Fibroblast of lung (primary cell): ENCODE measurements around the gene PTPRZ1. TPM values are rescaled to one million over a fixed set of nuclear protein-coding genes. Genes with fewer than 3 reads are reported as not detected.

Source experiments
- DNase-seq, 2 donors: peaks; one replicate each; pipeline versions ENCODE4 v3.0.0 to v3.0.0-alpha.2; 2010; ENCODE audit warnings: low read depth in 2 of 2
- H2AFZ ChIP-seq: 2 replicates; pipeline ENCODE4 v1.5.1; 2012; ENCODE audit warnings: low read length, control low read depth, inconsistent platforms
- H3K27ac ChIP-seq: 2 replicates; pipeline ENCODE4 v1.5.1; 2011; ENCODE audit warnings: low read length, control low read depth; ENCODE audit not compliant: insufficient read depth
- H3K27me3 ChIP-seq: 2 replicates; pipeline ENCODE4 v1.5.1; 2011; ENCODE audit warnings: mild to moderate bottlenecking, low read length; ENCODE audit not compliant: control insufficient read depth, insufficient read depth
- H3K36me3 ChIP-seq: 2 replicates; pipeline ENCODE4 v1.5.1; 2011; ENCODE audit warnings: low read length; ENCODE audit not compliant: control insufficient read depth, insufficient read depth
- H3K4me1 ChIP-seq: 2 replicates; pipeline ENCODE4 v1.5.1; 2011; ENCODE audit warnings: low read length; ENCODE audit not compliant: control insufficient read depth, insufficient read depth; ENCODE audit errors: extremely low read depth
- H3K4me2 ChIP-seq: 2 replicates; pipeline ENCODE4 v1.5.1; 2011; ENCODE audit warnings: low read length, control low read depth; ENCODE audit not compliant: insufficient read depth; ENCODE audit errors: extremely low read depth
- H3K4me3 ChIP-seq, 4 experiments: fragments of 200-600 bp in 1 of 4; sonication (generic) in 1 of 4; replicated peaks in 1 of 4; 2 replicates each; pipeline ENCODE4 v1.5.1; 2011 to 2016; ENCODE audit warnings: low read length in 4 of 4, low read depth in 3 of 4, mild to moderate bottlenecking in 3 of 4, control low read depth in 2 of 4, inconsistent platforms in 1 of 4, mixed read lengths in 1 of 4; ENCODE audit not compliant: insufficient read depth in 1 of 4; ENCODE audit errors: control extremely low read depth in 1 of 4
- H3K79me2 ChIP-seq: 2 replicates; pipeline ENCODE4 v1.5.1; 2012; ENCODE audit warnings: mild to moderate bottlenecking, low read length, inconsistent platforms; ENCODE audit not compliant: control insufficient read depth, insufficient read depth
- H3K9ac ChIP-seq: 2 replicates; pipeline ENCODE4 v1.5.1; 2011; ENCODE audit warnings: mild to moderate bottlenecking, low read length, control low read depth; ENCODE audit not compliant: insufficient read depth
- H3K9me3 ChIP-seq: 2 replicates; pipeline ENCODE4 v1.5.1; 2012; ENCODE audit warnings: low read depth, low read length; ENCODE audit not compliant: control insufficient read depth, insufficient read depth
- H4K20me1 ChIP-seq: 2 replicates; pipeline ENCODE4 v1.5.1; 2011; ENCODE audit warnings: low read length; ENCODE audit not compliant: control insufficient read depth, insufficient read depth; ENCODE audit errors: extremely low read depth
- CTCF ChIP-seq, 2 donors: IDR thresholded peaks in 1 of 2; conservative IDR thresholded peaks in 1 of 2; 1 replicate in 1 of 2; 2 replicates in 1 of 2; pipeline ENCODE4 v1.5.1; 2011 to 2012; ENCODE audit warnings: low read length in 2 of 2, control low read depth in 1 of 2, inconsistent platforms in 1 of 2, low read depth in 1 of 2, mild to moderate bottlenecking in 1 of 2
- EZH2 ChIP-seq: IDR thresholded peaks from 2 replicates; pipeline ENCODE4 v1.5.1; 2012; ENCODE audit warnings: low read length, control low read depth, mild to moderate bottlenecking; ENCODE audit errors: missing control alignments
- polyA plus RNA-seq, 2 donors: library from polyadenylated mRNA; depleted of rRNA in 1 of 2; stranded (reverse) in 1 of 2; unstranded in 1 of 2; fragments of >200 nt; gene quantifications; 2 replicates each; pipeline ENCODE4 v1.2.1, GENCODE V29; 2011 to 2012; ENCODE audit warnings: missing spikeins in 1 of 2
- total RNA-seq: library from RNA; depleted of rRNA; stranded (reverse); fragments of >200 nt; gene quantifications from 2 replicates; pipeline ENCODE4 v1.2.1, GENCODE V29; 2014

Gene PTPRZ1
- total and polyA plus RNA-seq, 2 donors (not counting 1 experiment from before 2014, with no cell fraction given) = 0.09 TPM; not detected in 1

- H3K79me2 ChIP-seq = no peaks in the 10 kb centered on the region
- H3K36me3 ChIP-seq = no peaks in the 10 kb centered on the region
- DNase-seq = no peak
- no peak overlapping the region for H3K4me3 ChIP-seq
- H2AFZ ChIP-seq = no peak overlapping the region
- TF ChIP-seq EZH2 = no peak
- TF ChIP-seq CTCF (conservative IDR thresholded peaks at IDR 0.05 in 1 of 2, IDR thresholded peaks at IDR 0.05 in 1 of 2; ENCODE audit: low read depth in 1 of 2, low read length in 2 of 2) = no peak
- H3K27ac ChIP-seq = no peak overlapping the region
- H3K4me2 ChIP-seq = no peak overlapping the region
- H3K9ac ChIP-seq = no peak overlapping the region
- H3K9me3 ChIP-seq = no peaks in the 10 kb centered on the region
- H3K27me3 ChIP-seq = no peaks in the 10 kb centered on the region
- H4K20me1 ChIP-seq = no peaks in the 10 kb centered on the region
- H3K4me1 ChIP-seq = no peaks in the 10 kb centered on the region
Measured at GRCh38 chr7:121860953-121861352, 12.0 kb upstream of the PTPRZ1 start.

- TF ChIP-seq CTCF (conservative IDR thresholded peaks at IDR 0.05 in 1 of 2, IDR thresholded peaks at IDR 0.05 in 1 of 2; ENCODE audit: low read depth in 1 of 2, low read length in 2 of 2) = no peak
- TF ChIP-seq EZH2 = no peak
- H4K20me1 ChIP-seq = no peaks in the 10 kb centered on the region
- no peak for DNase-seq
- no peaks in the 10 kb centered on the region for H3K79me2 ChIP-seq
- H2AFZ ChIP-seq = no peak overlapping the region
- H3K9me3 ChIP-seq = no peaks in the 10 kb centered on the region
- no peak overlapping the region for H3K4me3 ChIP-seq
- no peak overlapping the region for H3K4me2 ChIP-seq
- H3K27me3 ChIP-seq = no peaks in the 10 kb centered on the region
- H3K9ac ChIP-seq = no peak overlapping the region
- H3K36me3 ChIP-seq = no peaks in the 10 kb centered on the region
- H3K4me1 ChIP-seq = no peaks in the 10 kb centered on the region
- H3K27ac ChIP-seq = no peak overlapping the region
Measured at GRCh38 chr7:121862591-121862990, 10.4 kb upstream of the PTPRZ1 start.

- Histone ChIP-seq H3K27me3 (peaks cover 8% of the 10 kb centered on the region), H3K36me3 (no peaks in the 10 kb centered on the region), H3K9me3 (no peaks in the 10 kb centered on the region), H3K27ac (no peak overlapping the region), H2AFZ (no peak overlapping the region), H4K20me1 (no peaks in the 10 kb centered on the region), H3K4me1 (no peaks in the 10 kb centered on the region), H3K4me2 (no peak overlapping the region), H3K4me3 (no peak overlapping the region), H3K79me2 (no peaks in the 10 kb centered on the region), H3K9ac (no peak overlapping the region)
- DNase-seq = no peak
- TF ChIP-seq CTCF (conservative IDR thresholded peaks at IDR 0.05 in 1 of 2, IDR thresholded peaks at IDR 0.05 in 1 of 2; ENCODE audit: low read depth in 1 of 2, low read length in 2 of 2) (no peak), EZH2 (no peak)
Measured at GRCh38 chr7:121871188-121871587, 1.8 kb upstream of the PTPRZ1 start.
